Body of pancreas (tissue), 4 donors: ENCODE data around the gene TNS3.

ENCODE experiments used
- POLR2A ChIP-seq, 3 donors: fragments of 450-650 bp; IDR thresholded peaks; one replicate each; pipeline ENCODE4 v1.6.1; 2016; ENCODE audit warnings: antibody characterized with exemption in 3 of 3, mild to moderate bottlenecking in 2 of 3
- TF ChIP-seq, protein P1 (sequence below), 7 experiments: fragments of 450-650 bp in 4 of 7; fragments of 200-600 bp in 3 of 7; sonication (generic) in 3 of 7; IDR thresholded peaks; one replicate each; pipeline ENCODE4 v1.5.1; 2016 to 2019; ENCODE audit warnings: antibody characterized with exemption in 7 of 7

DNA sequence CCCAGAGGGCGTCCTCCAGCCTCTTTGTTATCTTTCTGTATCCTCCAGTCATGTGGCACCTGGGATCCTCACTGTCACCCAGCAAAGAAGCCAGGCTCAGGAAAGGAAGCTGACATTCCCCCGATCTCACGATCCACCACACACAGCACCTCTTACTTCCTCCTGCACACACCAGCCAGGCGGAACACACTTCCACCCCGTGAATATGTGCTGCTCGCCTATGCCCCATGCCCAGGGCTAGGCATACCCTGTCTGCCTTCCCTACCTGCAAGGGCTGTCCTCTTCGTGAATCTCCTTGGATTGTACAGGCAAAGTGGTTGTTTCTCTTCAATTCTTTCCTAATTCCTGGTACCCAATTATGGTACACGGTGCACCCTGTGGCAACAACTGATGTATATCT is 191.0 kb downstream of the TNS3 start:
- TF ChIP-seq, protein P1, sequence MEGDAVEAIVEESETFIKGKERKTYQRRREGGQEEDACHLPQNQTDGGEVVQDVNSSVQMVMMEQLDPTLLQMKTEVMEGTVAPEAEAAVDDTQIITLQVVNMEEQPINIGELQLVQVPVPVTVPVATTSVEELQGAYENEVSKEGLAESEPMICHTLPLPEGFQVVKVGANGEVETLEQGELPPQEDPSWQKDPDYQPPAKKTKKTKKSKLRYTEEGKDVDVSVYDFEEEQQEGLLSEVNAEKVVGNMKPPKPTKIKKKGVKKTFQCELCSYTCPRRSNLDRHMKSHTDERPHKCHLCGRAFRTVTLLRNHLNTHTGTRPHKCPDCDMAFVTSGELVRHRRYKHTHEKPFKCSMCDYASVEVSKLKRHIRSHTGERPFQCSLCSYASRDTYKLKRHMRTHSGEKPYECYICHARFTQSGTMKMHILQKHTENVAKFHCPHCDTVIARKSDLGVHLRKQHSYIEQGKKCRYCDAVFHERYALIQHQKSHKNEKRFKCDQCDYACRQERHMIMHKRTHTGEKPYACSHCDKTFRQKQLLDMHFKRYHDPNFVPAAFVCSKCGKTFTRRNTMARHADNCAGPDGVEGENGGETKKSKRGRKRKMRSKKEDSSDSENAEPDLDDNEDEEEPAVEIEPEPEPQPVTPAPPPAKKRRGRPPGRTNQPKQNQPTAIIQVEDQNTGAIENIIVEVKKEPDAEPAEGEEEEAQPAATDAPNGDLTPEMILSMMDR (IDR thresholded peaks at IDR 0.05) = no peak
- no peak for TF ChIP-seq POLR2A (IDR thresholded peaks at IDR 0.05)
